ENCODE data around the gene SNAI1. TPM values are rescaled to one million over a fixed set of nuclear protein-coding genes. Genes with fewer than 3 reads are reported as not detected.

SNAI1 gene
- total and polyA plus RNA-seq, 2 donors (not counting 1 experiment from before 2014, with no cell fraction given), result 4.3 to 4.9 TPM

GRCh38 chr20:49987868-49988690 is 5.3 kb downstream of the SNAI1 start:
- H3K4me1 Mint-ChIP-seq, result peaks cover 5% of the 10 kb centered on the region
- ChIA-PET POLR2A (interaction anchor here (0.6 kb wide), 1 partner anchor 11 kb away, joined by 5 read pairs; no protein-coding TSS in a partner anchor), CTCF (interaction anchor here (0.5 to 2.4 kb wide), 5 partner anchors 9 to 83 kb away, joined by 3 to 12 read pairs (median 4); no protein-coding TSS in a partner anchor)
- H3K27ac Mint-ChIP-seq, result no peak overlapping the region
- Histone ChIP-seq H3K4me3 (ENCODE audit: control extremely low read depth in 1 of 5, extremely low read depth in 1 of 5, insufficient read depth in 1 of 5, low read depth in 2 of 5, low read length in 4 of 5) (no peak overlapping the region), H3K4me2 (replicated peaks; ENCODE audit: low read depth, low read length, poor library complexity, severe bottlenecking) (no peak overlapping the region), H3K4me1 (ENCODE audit: control insufficient read depth in 2 of 2, insufficient read depth in 2 of 2, low read length in 2 of 2) (peaks cover 2 to 5% of the 10 kb centered on the region in 2 donors), H3K9me3 (ENCODE audit: control extremely low read depth in 1 of 3, control insufficient read depth in 2 of 3, insufficient read depth in 1 of 3, low read length in 2 of 3) (peaks cover 0 to 3% (median 0%) of the 10 kb centered on the region in 3 donors), H3K27me3 (replicated peaks in 1 of 4; ENCODE audit: control extremely low read depth in 1 of 4, control insufficient read depth in 3 of 4, insufficient read depth in 4 of 4, low read length in 3 of 4) (peaks cover 0 to 6% (median 0%) of the 10 kb centered on the region in 4 experiments), H3K27ac (ENCODE audit: low read length in 2 of 2) (no peak overlapping the region), H4K20me1 (ENCODE audit: control insufficient read depth, insufficient read depth, low read length, poor library complexity, severe bottlenecking) (no peaks in the 10 kb centered on the region), H2AFZ (ENCODE audit: insufficient read depth, low read depth, low read length, poor library complexity, severe bottlenecking) (no peak overlapping the region), H3K36me3 (replicated peaks in 1 of 2; ENCODE audit: control extremely low read depth in 1 of 2, control insufficient read depth in 1 of 2, extremely low read depth in 1 of 2, insufficient read depth in 2 of 2, low read length in 1 of 2) (no peaks in the 10 kb centered on the region), H3K9ac (ENCODE audit: low read length) (no peak overlapping the region), H3K79me2 (ENCODE audit: control insufficient read depth, insufficient read depth, low read length) (no peaks in the 10 kb centered on the region)
- H3K27me3 Mint-ChIP-seq, result no peaks in the 10 kb centered on the region
- 92% methylated on average over 16 of the region's 18 CpGs for WGBS (ENCODE audit: insufficient coverage)
- TF ChIP-seq, protein P1, sequence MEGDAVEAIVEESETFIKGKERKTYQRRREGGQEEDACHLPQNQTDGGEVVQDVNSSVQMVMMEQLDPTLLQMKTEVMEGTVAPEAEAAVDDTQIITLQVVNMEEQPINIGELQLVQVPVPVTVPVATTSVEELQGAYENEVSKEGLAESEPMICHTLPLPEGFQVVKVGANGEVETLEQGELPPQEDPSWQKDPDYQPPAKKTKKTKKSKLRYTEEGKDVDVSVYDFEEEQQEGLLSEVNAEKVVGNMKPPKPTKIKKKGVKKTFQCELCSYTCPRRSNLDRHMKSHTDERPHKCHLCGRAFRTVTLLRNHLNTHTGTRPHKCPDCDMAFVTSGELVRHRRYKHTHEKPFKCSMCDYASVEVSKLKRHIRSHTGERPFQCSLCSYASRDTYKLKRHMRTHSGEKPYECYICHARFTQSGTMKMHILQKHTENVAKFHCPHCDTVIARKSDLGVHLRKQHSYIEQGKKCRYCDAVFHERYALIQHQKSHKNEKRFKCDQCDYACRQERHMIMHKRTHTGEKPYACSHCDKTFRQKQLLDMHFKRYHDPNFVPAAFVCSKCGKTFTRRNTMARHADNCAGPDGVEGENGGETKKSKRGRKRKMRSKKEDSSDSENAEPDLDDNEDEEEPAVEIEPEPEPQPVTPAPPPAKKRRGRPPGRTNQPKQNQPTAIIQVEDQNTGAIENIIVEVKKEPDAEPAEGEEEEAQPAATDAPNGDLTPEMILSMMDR (IDR thresholded peaks at IDR 0.05), result no peak
- no peak for TF ChIP-seq EZH2 (IDR thresholded peaks at IDR 0.05; ENCODE audit: borderline replicate concordance, insufficient read depth, low read depth, low read length, poor library complexity, severe bottlenecking)
- ATAC-seq (ENCODE audit: low read depth), result no peak
- no peaks in the 10 kb centered on the region for H3K9me3 Mint-ChIP-seq (ENCODE audit: insufficient read depth)
- DNase-seq, result no peak
- no peak overlapping the region for H3K4me3 Mint-ChIP-seq
- intact Hi-C loops (cut with micrococcal nuclease), result no loop called here

All from B cell (primary cell).